NCI-H748 treated with DMSO at 0.1 percent for 48 hours (cell line): ENCODE data around the gene ETDA.
"Not testable (repeated sequence)": the region's sequence is repeated elsewhere in the genome, so short reads cannot be mapped to it uniquely, and the experiment has no call there.

ENCODE experiments used
- DNase-seq: peaks from one replicate; lab custom pipeline; 2025; lab: John Stamatoyannopoulos, UW

Gene ETDA

DNA sequence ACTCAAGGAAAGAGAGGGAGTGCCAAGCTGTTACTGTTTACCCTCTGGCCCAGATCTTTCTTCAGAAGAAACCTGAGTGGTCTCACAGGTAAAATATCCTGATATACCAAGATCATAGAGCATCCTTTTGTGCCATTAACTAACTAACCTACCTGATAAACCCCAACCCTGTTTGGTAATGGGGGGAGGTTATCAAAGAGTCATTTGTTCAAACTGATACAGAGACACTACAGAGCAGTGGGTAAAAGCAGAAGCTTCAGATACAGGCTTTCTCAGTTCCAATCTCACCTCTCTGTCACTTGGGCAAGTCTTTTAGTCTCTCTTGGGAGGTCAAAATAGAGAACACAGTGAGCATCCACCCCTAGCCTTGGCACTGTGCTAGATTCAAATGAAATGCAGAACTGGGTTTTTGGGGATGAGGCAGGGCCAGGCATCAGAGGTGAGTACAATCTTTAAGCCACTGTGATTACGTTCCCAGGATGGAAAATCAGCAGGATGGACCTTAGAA is at the start of gene ETDA:
TSS of gene ETDA (plus strand) at position 51 of the 508 bp plus-strand sequence. CDS start 1,216 bp downstream, outside the sequence.
- not testable (repeated sequence) for DNase-seq

DNA sequence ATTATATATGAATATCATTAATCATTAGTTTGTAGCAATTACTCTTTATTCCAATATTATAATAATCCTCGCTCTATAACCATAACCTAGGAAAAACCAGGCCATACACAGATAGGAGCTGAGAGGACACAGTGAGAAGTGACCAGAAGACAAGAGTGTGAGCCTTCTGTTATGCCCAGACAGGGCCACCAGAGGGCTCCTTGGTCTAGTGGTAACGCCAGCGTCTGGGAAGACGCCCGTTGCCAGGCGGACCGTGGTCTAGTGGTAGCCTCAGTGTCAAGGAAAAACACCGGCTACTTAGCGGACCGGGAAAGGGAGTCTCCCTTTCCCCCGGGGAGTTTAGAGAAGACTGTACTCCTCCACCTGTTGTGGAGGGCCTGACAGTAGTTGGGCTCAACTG is 45.4 kb upstream of the ETDA start:
- DNase-seq, result not testable (repeated sequence)

DNA sequence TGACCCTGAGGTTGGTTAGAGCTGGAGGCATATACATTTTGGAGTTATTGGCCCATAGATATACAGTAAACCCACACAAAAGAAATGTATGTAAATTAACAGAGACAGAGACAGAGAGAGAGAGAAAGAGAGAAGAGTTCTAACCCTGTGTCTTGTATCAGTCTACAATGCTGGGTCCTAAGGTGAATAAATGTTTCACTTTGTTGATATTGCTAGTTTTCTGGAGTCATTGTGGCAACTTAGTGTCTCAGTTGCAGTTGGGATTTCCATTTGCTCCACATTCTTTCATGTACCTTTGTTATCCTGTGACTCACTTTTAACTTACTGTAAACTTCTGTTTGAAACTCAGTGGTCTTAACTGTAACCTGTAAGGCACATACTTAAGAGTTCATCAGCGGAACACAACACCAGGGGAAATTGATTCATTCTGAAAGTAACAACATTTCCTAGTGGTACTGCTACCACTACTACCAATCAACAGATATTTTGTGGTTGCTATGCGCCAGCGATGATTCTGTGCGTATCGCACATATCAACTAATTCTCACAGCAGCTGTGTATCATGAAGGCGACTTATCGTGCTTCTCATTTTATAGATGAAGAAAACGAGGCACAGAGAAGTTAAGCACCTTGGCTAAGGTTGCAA is 38.5 kb upstream of the ETDA start:
- DNase-seq, result no peak

DNA sequence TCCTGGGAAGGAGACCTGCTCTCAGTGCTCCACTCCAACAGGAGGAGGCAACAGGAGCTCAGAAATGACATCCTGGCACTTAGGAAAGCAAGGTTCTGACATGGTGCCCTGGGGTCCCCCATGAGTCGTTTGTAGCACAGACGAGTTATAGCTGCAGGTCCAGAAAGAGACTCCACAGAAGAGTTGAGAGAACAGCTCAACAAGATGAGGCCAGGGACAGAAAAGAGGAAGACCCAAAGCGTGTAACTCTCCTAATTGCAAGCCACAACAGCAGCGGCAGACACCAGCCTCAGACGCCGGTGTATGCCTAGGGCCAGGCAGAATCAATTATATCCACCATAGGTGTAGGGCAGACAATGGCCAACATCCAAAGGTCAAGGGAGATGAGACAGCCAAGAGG is 5.9 kb upstream of the ETDA start:
- not testable (repeated sequence) for DNase-seq

DNA sequence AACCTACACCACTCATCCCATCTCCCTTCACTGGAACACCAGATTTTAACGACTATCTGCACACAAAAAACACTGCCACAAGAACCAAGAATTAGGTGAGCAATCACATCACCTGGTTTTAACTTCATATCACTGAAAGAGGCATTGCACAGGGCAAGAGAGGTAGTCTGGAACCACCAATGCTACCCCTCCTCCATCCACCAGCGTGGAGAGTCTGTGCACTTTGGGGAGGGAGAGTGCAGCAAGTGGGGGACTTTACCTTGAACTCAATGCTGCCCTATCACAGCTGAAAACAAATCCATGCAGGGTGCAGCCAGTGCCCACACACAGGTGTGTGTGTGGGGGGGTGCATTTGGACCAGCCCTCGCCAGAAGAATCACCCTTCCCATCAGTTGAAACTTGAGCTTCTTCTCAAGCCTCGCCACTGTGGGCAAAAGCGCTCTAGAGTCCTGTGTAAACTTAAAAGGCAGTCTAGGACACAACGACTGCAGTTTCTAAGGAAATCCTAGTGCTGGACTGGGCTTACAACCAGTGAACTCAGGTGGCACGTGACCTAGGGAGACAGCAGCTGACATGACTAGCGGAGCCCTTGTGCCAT is 4.3 kb downstream of the ETDA start:
- not testable (repeated sequence) for DNase-seq

DNA sequence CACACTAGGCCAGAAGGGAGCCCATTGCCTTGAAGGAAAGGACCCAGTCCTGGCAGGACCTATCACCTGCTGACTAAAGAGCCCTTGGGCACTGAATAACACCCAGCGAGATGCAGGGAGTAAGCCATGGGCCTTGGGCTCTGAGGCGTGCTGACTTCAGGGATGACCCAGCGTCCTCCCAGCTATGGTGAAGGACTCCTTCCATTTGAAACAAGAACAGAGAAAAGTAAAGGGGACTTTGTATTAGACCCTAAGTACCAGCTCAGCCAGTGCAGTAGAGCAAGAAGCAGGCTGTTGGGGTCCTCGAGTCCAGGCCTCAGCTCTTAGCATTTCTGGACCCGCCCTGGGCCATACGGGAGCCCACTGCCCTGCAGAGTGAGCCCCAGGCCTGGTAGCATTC is 5.1 kb downstream of the ETDA start:
- no peak for DNase-seq

DNA sequence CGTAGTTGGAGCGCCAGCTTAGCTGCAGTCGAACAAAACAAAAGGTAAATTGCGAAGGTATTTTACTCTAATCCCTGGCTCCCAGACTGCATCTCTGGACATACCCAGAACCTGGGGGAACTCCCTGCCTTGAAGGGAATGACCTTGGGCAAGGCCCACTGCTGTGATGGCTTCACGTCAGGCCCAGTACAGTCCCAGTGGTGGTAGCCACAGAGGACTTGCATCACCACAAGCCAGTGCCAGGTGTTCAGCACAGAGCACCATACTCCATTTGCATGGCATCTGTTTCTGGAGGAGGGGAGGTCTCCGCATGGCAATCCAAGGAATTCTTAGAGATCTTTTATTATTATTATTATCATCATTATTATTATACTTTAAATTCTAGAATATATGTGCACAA is 5.6 kb downstream of the ETDA start:
- no peak for DNase-seq

DNA sequence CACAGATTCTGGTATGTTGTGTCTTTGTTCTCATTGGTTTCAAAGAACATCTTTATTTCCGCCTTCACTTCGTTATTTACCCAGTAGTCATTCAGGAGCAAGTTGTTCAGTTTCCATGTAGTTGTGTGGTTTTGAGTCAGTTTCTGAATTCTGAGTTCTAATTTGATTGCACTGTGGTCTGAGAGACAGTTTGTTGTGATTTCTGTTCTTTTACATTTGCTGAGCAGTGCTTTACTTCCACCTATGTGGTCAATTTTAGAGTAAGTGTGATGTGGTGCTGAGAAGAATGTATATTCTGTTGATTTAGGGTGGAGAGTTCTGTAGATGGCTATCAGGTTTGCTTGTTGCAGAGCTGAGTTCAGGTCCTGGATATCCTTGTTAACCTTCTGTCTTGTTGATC is 9.1 kb downstream of the ETDA start:
- not testable (repeated sequence) for DNase-seq

DNA sequence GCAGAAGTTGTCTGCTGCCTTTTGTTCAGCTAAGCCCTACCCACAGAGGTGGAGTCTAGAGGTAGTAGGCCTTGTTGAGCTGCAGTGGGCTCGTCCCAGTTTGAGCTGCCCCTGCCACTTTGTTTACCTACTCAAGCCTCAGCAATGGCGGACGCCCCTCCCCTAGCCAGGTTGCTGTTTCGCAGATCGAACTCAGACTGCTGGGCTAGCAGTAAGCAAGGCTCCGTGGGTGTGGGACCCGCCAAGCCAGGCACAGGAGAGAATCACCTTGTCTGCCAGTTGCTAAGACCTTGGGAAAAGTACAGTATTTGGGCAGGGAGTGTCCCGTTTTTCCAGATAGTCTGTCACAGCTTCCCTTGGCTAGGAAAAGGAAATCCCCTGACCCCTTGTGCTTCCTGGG is 11.5 kb downstream of the ETDA start:
- DNase-seq, result not testable (repeated sequence)

DNA sequence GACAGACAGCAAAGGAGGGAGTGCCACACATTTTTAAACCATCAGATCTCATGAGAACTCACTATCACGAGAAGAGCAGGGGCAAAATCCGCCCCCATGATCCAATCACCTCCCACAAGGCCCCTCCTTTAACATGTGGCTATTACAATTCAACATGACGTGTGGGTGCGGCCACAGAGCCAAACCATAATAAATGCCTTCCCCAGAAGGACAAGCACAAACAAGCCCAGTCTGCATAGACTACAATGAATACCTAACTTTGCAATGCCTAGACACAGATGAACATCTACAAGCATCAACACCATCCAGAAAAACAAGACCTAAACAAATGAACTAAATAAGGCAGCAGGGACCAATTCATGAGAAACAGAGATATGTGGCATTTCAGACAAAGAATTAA is 12.3 kb downstream of the ETDA start:
- no peak for DNase-seq

DNA sequence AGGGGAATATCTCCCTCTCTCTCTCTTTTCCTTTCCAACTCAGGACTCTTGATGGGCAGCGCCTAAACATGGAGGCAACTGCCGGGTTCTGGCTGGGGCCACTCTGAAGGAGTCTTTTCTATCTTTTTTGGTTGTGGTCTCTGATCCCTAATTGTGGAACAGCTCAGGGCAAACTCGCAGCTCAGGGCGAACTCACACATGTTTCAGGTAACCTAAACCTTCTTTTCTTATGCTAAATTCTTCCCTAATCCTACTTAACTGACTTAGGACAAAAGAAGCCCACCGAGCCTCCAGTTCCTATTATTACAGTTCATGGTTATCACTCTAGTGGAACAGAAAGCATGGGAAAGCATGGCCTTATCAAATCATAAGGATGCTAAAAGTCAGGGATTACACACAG is 21.3 kb downstream of the ETDA start:
- DNase-seq, result no peak

DNA sequence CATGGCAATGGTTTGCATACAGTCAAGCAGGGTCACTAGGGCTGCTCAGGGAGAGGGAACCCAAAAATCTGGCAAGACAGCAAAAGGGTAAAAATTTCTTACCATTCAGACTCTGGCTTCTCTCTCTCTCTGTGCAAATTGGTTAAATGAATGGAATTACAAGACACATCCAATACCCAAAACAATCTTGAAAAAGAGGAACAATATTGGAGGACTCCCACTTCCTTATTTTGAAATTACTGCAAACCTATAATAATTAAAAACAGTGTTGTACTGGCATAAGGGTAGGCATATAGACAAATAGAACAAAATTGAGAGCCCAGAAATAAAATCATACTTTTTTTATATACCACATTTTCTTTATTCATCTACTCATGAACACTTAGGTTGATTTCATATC is 24.1 kb downstream of the ETDA start:
- DNase-seq, result no peak

DNA sequence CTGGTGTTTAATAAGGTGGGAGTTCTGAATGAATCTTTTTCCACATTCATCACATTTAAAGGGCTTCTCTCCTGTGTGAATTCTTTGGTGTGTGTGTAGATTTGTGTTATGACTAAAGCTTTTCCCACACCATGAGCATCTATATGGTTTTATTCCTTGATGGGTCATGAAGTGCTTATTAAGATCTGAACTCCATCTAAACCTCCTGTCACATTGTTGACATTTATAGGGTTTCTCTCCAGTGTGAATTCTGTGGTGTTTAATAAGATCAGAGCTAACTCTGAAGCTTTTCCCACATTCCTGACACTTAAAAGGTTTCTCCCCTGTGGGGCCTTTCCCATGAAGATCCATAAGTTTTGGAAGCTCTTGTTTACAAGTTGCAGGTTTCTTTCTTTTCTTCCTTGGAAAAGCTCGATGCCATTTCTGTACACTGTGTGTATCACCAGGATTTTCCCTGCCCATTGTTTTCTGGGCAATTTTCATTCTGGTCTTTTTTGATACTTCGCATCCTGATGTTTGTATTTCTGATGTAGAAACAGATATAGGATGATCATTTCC is 35.5 kb downstream of the ETDA start:
- no peak for DNase-seq

DNA sequence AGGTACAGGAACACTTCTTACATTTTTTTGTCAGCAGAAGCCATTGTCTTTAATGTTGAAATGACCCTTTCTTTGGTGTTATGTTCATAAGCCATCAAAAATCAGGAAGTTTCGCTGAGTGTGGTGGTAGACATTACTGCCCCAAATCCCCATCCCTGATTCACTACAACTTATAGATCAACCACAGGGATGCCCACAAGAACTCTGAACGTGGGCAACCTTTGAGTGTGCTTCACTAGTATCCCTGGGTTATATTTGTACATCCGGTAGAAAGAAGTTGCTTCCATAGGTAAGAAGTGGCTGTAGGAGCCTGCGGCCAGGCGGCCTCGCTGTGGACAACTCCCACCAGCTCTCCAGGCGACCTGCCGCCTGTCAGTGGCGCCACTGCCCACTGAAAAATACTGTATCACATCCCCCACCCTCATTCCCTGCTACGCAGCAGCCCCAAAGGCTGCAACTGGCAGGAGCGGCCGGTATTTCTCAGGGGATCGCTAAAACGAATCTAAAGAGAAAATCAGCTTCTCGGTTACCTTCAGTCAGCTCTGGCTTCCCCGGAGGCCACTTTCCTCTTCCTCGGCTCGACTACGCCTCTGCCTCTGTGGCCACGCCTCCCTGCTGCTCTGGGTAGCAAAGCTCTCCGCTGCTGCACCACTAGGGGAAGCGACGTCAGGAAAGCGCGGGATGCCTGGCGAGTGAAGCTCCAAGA is 43.5 kb downstream of the ETDA start:
- DNase-seq, result peak; percentile 28

DNA sequence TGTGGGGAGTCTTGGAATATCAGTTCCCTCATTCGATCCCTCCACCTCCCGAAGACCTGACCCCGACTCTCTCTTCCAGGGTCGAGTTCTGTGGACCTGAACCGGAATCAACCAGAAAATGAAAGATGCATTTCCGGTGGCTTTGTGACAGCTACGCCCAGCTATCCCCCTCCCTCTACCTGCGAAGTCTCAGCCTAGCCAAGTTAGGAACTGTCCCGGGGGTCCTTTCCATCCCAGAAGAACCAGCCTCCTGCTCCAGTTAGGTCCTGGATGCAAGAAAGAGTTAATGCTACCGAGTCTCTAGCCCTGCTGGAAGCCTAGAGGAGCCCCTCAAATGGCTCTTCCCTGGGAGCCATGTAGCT is 44.1 kb downstream of the ETDA start:
- no peak for DNase-seq

DNA sequence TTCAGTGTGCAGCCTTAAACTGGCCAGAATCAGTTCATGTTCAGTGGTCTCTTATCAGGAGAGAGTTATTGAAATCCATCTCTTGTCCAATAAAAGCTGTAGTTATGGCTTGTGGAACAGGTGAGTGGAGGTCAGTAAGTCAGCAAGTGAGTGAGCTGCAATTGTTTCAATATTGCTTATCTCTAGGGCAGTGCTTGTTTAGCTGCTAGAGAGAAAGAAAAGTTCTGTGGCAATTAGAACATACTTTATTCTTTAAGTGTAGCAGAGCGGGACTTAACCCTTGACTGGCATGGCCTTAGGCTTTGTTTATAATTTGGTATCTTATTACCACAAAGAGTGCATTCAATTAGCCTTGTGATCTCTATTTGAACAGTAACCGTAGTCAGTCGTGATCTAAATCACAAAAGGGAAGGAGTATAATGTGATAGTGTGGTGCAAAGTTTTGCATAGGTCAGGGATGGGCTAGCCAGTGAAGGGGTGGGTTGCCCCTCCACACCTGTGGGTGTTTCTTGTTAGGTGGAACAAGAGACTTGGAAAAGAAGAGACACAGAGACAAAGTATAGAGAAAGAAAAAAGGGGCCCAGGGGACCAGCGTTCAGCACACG is 50.5 kb downstream of the ETDA start:
- DNase-seq, result no peak
